Stimulated activated CD4-positive, alpha-beta T cell treated with anti-CD3 and anti-CD28 coated beads, TNF-alpha, amount 100 ng/mL, for 24 hours (primary cell): ENCODE results near the gene HBA1.
"Not testable (repeated sequence)": the region's sequence is repeated elsewhere in the genome, so short reads cannot be mapped to it uniquely, and the experiment has no call there.

Experiments used
- DNase-seq, 3 experiments: peaks; one replicate each; pipeline ENCODE4 v3.0.0-alpha.2; 2020; ENCODE audit warnings: low read depth in 3 of 3

HBA1 gene

GRCh38 chr16:175011-175949, 1.2 kb upstream of the HBA1 start:
- DNase-seq, result no peak

GRCh38 chr16:176006-176405, 474 bp upstream of the HBA1 start:
- not testable (repeated sequence) for DNase-seq

GRCh38 chr16:177394-177822, 928 bp downstream of the HBA1 start:
- DNase-seq, result no peak

GRCh38 chr16:177981-178667, 1.6 kb downstream of the HBA1 start:
- DNase-seq, result no peak

- no peak for DNase-seq
Measured at GRCh38 chr16:178668-179015, 2.2 kb downstream of the HBA1 start.

- DNase-seq, result no peak
Measured at GRCh38 chr16:179211-180092, 3.0 kb downstream of the HBA1 start.

- DNase-seq, result peak in 1 of 3 experiments; percentile 38
Measured at GRCh38 chr16:180101-180675, 3.7 kb downstream of the HBA1 start, which contains the start of gene HBQ1. TSS of gene HBQ1 (plus strand) at chr16:180459. CDS start at chr16:180487, 28 bp downstream.

- DNase-seq, result peak; percentile 68 to 85 (median 76)
Measured at GRCh38 chr16:180681-181564, 4.4 kb downstream of the HBA1 start.

GRCh38 chr16:181565-182021, 5.1 kb downstream of the HBA1 start:
- DNase-seq, result no peak

GRCh38 chr16:183005-183404, 6.5 kb downstream of the HBA1 start:
- no peak for DNase-seq

GRCh38 chr16:185213-185612, 8.7 kb downstream of the HBA1 start:
- DNase-seq, result no peak

- DNase-seq, result no peak
Measured at GRCh38 chr16:185691-186090, 9.2 kb downstream of the HBA1 start.

GRCh38 chr16:187330-187729, 10.8 kb downstream of the HBA1 start:
- no peak for DNase-seq

- no peak for DNase-seq
Measured at GRCh38 chr16:188674-189073, 12.2 kb downstream of the HBA1 start.

GRCh38 chr16:189604-190186, 13.2 kb downstream of the HBA1 start:
- no peak for DNase-seq

- DNase-seq, result no peak
Measured at GRCh38 chr16:191831-192230, 15.4 kb downstream of the HBA1 start.

GRCh38 chr16:192686-193085, 16.2 kb downstream of the HBA1 start:
- DNase-seq, result no peak

- DNase-seq, result no peak
Measured at GRCh38 chr16:193441-193840, 17.0 kb downstream of the HBA1 start.

- DNase-seq, result no peak
Measured at GRCh38 chr16:194516-194915, 18.0 kb downstream of the HBA1 start.

GRCh38 chr16:200388-200787, 23.9 kb downstream of the HBA1 start:
- no peak for DNase-seq
